Measurements from ENCODE around the gene GLRX2.

Gene GLRX2

DNA sequence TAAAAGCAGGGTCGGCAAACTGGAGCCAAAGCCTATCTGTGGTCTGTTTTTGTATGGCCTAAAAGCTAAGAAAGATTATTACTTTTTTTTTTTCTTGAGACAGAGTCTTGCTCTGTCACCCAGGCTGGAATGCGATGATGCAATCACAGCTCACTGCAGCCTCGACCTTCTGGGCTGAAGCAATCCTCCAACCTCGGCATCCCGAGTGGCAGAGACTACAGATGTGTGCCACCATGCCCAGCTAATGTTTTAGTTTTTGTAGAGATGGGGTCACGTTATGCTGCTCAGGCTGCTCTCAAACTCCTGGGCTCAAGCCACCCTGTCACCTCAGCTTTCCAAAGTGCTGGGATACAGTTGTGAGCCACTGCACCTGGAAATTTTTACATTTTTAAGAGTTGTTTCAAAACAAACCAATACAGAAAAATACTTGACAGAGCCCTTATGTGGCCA, 6.5 kb upstream of the GLRX2 start:
- no peak for DNase-seq (ENCODE audit: low spot score)

DNA sequence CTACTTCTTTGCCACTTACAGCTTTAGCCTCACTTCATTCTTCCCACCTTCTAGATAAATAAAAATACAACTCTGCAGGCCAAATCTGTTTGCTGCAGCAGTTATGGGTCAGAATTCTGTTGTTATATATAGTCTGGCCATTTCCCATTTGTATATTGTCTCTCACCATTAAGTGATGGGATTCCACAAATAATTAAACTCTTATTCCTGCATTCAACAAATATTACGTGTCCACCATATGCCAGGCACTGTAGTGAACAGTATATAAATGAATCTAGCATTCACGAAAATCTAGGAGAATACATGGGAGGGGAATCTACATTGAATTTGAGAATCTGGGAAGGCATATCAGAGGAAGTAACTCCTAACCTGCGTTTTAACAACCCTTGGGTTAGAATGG, 5.7 kb upstream of the GLRX2 start:
- no peak for DNase-seq (ENCODE audit: low spot score)

- DNase-seq (ENCODE audit: low spot score), result no peak
Measured at GRCh38 chr1:193110246-193110645, 5.0 kb upstream of the GLRX2 start.

GRCh38 chr1:193109619-193110018, 4.4 kb upstream of the GLRX2 start:
- DNase-seq (ENCODE audit: low spot score), result no peak

- no peak for DNase-seq (ENCODE audit: low spot score)
Measured at GRCh38 chr1:193108471-193108870, 3.3 kb upstream of the GLRX2 start.

GRCh38 chr1:193105821-193106177, 585 bp upstream of the GLRX2 start:
- DNase-seq (ENCODE audit: low spot score), result no peak

DNA sequence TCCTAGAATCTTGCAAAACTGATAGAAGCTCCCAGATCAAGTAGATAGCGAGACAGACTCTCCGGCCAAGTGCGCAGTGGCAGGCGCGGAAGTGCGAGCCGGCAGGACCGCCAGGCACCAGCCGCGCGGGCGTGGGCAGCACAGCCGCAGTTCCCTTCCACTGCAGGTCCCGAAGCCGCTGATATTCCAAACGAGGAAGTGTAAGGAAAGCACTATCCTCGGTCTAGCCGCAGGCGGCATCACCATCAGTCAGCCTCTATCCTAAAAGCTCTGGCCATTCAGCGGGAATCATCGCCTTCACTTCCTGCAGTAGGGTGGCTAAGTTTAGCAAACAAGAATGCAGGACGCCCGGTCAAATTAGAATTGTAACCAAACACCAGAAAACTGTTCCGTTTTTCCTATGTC, 710 bp downstream of the GLRX2 start:
- DNase-seq (ENCODE audit: low spot score), result no peak

- no peak for DNase-seq (ENCODE audit: low spot score)
Measured at GRCh38 chr1:193103759-193104501, 1.3 kb downstream of the GLRX2 start.

GRCh38 chr1:193102662-193103061, 2.6 kb downstream of the GLRX2 start:
- DNase-seq (ENCODE audit: low spot score), result no peak

GRCh38 chr1:193094112-193094511, 11.1 kb downstream of the GLRX2 start:
- no peak for DNase-seq (ENCODE audit: low spot score)

- DNase-seq (ENCODE audit: low spot score), result no peak
Measured at GRCh38 chr1:193090865-193091264, 14.3 kb downstream of the GLRX2 start.

- DNase-seq (ENCODE audit: low spot score), result no peak
Measured at GRCh38 chr1:193087893-193088292, 17.3 kb downstream of the GLRX2 start.

- DNase-seq (ENCODE audit: low spot score), result no peak
Measured at GRCh38 chr1:193086342-193086741, 18.9 kb downstream of the GLRX2 start.

GRCh38 chr1:193085263-193085662, 20.0 kb downstream of the GLRX2 start:
- no peak for DNase-seq (ENCODE audit: low spot score)

DNA sequence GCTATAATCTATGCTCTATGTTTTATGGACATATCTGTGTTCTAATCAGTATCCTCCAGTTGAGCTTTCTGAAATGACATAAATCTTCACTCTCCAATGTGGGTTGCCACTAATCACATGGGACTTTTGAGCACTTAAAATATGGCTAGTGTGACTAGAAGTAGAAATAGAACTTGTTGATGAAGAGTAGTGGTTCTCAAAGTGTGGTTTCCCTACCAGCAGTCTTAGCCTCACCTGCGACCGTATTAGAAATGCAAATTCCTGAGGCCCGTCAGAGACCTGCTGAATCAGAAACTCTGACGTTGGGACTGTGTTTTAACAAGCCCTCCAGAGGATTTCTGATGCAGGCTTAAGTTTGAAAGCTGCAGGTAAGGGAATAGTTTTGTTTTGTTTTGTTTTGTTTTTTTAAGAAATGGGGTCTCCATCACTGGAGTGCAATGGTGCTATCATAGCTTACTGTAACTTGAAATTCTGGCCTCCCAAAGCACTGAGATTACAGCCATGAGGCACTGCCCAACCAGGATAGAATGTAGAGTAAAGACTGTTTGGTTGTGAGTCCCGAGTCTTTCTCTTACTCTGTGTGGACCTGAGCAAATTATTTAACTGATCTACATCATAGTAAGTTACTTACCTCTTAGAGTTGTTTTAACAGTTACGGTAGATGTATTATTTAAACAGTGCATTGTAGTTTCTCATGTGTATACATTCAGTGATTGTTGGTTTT, 21.7 kb downstream of the GLRX2 start:
- no peak for DNase-seq (ENCODE audit: low spot score)

DNA sequence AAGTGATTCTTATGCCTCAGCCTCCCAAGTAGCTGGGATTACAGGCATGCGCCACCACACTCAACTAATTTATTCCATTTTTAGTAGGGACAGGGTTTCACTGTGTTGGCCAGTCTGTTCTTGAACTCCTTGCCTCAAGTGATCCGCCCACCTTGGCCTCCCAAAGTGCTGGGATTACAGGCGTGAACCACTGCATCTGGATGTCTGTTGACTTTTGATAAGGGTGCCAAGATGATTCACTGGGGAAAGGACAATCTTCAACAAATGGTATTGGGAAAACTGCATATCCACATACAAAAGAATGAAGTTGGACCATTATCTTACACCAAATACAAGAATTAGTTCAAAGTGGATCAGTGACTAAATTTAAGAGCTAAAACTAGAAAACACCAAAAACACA, 26.0 kb downstream of the GLRX2 start:
- no peak for DNase-seq (ENCODE audit: low spot score)

- no peak for DNase-seq (ENCODE audit: low spot score)
Measured at GRCh38 chr1:193077991-193078390, 27.2 kb downstream of the GLRX2 start.

- no peak for DNase-seq (ENCODE audit: low spot score)
Measured at GRCh38 chr1:193070942-193071341, 34.3 kb downstream of the GLRX2 start.

DNA sequence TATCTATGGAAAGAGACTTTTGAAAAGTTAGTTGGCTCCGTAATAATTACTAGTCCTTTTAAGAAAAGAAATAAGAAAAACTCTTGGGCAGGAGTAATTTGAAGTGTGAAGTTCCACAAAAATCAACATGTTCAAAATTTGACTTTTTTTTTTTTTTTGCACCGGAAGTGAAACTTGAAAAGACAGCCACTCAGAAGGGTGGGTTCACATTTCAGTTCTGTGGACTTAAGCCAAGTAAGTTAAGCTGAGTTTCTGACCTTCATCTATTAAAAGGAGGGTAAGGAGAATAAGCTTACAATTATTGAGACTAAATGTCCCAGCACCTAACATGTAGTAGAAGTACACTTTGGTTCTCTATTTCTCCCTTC, 34.8 kb downstream of the GLRX2 start:
- DNase-seq (ENCODE audit: low spot score), result no peak

- no peak for DNase-seq (ENCODE audit: low spot score)
Measured at GRCh38 chr1:193069748-193070385, 35.3 kb downstream of the GLRX2 start.

- no peak for DNase-seq (ENCODE audit: low spot score)
Measured at GRCh38 chr1:193068013-193068412, 37.2 kb downstream of the GLRX2 start.

DNA sequence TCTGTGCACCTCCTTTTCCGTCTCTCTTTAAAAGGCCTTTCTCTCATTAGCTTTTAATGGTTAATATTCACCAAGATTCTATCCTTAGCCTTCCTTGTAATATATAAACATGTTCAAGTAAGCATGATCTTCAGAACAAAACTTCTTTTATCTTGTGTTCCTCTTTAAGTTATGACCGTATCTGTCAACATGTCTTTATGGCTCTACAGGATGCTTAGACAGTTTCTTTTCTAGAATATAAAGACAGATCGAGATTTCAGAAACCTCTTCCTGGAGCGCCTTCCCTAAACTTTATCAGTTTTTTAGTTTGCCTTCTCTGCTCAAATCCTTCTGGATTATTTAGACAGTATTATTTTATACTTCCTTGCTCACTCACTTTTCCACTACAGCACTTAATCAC, 38.6 kb downstream of the GLRX2 start:
- no peak for DNase-seq (ENCODE audit: low spot score)

DNA sequence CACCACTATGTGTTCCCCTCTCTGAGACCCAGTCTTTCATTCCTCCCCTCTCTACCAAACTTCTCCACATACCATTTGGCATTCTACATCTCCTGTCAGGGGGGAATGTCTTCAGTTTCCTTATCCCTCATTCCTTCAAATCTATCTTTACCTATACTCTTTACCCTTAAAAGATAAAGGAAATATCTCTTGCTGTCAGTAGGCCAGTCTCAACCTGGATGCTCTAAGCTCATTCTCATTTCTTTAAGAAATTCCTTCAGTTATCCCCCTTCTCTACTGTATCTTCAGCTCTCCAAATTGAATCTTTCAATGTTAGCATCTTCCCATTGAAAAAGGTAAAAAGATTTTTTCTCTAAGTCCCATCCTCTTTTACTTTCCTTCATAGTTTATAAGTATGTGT, 39.3 kb downstream of the GLRX2 start:
- DNase-seq (ENCODE audit: low spot score), result no peak
